GM19023 (cell line): ENCODE results near the gene NDUFAF2.
"Not testable (repeated sequence)": the region's sequence is repeated elsewhere in the genome, so short reads cannot be mapped to it uniquely, and the experiment has no call there.

ENCODE experiments used
- ATAC-seq: cut with Tn5 transposase; IDR thresholded peaks from one replicate; pipeline ENCODE4 v1.9.1; 2021; ENCODE audit warnings: mild to moderate bottlenecking, moderate library complexity; ENCODE audit not compliant: unreplicated experiment

The NDUFAF2 gene

GRCh38 chr5:60992871-60993270 is 47.9 kb downstream of the NDUFAF2 start:
- no peak for ATAC-seq

GRCh38 chr5:60993425-60993824 is 48.4 kb downstream of the NDUFAF2 start:
- ATAC-seq: no peak

- ATAC-seq: no peak
Observed at GRCh38 chr5:60993875-60994571, 49.0 kb downstream of the NDUFAF2 start.

DNA sequence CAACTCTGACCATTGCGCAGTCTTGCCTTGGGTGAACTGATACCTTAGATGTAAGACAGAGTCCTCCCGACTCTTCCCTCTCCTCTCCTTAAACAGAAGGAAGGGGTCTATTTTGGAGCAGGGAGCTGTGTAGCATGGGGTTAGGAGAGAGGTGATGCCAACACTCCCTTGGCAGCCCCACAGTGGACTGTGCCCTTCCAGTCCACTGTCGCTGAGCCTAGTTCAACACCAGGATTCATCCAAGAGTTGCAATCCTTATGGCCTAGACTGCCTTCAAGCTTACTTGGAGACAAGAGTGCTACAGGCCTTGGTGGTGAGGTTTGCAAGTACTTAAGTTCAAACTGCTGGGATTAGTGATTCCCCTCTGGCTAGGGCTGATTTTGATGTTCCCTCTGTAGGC is 51.4 kb downstream of the NDUFAF2 start:
- no peak for ATAC-seq

GRCh38 chr5:60997721-60998120 is 52.7 kb downstream of the NDUFAF2 start:
- no peak for ATAC-seq

DNA sequence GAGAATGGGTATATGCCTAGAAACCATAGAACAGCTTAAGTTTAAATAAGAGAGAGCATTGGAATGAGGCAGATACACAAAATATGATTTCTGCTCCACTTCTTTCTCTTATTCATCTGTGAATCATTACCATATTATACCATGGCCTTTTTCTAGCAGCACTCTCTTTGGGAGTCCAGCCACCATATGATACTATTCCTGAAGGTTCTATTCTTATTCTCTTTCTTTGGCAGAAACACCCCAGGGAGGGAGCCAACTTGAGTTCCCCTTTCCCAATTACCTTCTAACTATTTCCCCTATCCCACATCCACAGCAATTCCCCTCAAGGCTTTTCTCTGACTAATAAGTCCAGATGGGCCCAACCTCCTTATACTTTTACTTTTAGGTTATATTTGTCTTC is 55.9 kb downstream of the NDUFAF2 start:
- ATAC-seq: no peak

DNA sequence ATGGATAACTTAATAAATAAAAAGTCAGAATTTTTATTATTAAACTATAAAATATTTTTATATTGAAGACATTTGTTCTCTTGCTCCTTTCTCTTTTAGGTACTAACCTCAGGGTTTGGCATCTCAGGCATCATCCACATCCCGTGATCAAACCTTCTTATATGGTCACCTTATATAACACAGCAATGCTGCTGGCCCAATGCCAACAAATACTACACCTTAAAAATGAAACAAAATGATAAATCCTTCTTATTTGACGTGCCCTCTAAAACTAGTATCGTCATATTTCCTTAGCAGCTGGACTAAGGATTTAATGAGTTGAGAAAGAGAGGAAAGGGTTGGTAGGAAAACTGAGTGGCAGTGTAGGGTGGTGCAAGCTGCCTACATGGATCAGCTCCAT is 56.6 kb downstream of the NDUFAF2 start:
- no peak for ATAC-seq

DNA sequence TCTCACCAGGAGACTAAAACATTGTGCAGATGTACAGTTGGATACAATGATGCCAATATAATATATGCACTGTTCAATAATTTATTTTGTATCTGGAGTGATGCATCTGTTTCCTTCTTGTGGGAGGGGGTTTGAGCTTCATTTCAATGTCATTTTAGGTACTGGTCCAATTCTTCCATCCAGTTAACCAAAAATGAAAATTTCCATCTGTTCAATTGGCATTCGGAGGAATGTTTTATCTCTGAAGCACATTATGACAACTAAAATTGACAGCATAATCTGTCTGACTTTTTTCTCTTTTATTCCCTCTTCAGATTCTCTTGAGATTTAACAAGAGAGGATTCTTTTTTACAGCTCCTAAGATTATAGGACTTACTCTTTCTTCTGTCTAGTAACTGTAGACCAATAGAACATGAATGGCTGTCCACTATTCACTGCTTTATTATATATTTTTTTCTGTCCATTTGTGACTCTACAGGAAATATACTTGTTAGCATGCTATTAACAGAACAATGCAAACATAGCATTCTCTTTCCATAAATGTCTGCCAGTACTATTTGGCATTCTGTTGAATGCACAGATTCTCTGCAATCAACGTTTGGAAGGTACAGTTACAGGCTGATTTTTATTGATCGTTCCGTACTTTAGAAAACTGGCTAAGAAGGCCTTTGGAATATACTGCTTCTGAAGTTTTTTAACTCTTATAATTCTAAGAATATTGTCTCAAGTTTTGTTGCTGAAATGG is 57.8 kb downstream of the NDUFAF2 start:
- ATAC-seq: no peak

DNA sequence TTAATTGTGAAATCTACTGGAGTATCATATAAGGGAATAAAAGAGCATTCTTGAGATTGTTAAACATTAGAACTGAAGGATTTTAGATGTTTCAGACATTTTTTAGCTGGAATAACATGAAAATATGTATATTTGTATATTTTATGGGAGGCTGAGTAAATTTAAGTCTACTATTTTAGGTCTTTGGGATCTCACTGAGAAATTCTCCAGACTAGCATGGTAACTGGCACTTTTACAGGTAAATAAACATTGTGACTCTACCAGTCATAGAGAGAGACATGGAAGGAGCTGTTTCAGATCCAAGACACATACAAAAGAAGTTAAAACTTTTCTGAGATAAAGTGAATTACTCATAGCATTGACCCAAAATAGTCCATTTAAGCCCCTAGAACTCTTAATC is 59.4 kb downstream of the NDUFAF2 start:
- ATAC-seq: no peak

DNA sequence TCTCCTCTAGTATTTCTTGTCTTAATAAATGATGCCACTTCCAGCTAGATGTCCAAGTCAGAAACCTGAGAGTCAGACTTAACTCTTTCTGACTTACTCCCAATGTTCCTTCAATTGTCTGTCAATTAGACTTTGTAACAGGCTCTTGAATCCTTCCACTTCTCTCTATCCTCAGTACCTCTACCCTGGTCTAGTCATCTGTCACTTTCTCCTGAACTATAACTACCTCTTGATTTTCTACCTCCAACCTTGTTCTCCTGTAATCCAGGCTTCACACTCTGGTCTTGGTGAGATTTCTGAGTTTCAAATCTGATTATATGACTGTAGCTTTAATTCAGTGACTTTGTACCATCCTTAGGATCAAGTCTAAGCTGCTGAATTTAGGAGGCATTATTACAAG is 64.9 kb downstream of the NDUFAF2 start:
- no peak for ATAC-seq

DNA sequence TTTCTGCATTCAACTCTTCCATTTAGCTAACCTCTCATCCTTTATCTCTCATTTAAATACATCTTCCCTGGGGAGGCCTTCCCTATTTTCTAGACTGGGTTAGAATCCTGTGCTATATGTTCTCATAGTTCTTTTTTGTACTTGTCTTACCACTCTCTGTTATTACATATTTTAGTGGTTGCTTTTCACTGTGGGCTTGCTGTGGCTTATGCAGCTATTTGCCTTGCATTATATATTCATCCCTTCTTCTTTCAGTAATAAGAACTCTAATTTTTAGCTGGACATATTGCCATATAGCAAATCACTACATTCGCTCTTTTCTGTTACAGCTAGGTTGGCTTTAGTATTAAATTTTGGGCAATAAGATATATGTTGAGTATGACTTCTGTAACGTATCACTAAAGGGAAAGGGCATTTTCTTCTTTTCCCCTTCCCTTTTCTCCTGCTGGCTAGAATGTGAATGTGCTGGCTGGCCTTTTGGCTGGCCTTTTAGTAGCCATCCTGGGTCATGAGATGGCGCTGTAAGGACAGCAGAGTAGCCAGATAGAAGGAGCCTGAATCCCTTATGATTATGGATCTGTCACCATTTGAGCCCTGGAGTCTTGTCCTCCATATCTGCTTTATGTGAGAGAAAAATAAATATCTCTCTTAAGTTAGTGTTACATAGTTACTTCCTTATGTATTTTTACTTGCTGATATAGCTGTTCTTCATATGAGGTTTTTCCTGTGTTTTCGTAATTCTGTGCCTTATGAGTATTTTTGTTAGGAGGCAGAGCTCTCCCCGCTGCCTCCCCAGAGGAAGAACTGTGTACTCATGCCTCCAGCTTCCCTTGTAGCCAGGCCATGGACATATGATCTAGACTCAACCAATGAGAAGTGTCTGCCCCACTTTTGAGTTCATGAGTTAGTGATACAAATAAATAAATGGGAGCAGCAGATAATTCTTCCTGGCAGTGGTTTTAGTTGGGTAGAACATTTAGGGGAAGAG is 65.8 kb downstream of the NDUFAF2 start:
- ATAC-seq: no peak

DNA sequence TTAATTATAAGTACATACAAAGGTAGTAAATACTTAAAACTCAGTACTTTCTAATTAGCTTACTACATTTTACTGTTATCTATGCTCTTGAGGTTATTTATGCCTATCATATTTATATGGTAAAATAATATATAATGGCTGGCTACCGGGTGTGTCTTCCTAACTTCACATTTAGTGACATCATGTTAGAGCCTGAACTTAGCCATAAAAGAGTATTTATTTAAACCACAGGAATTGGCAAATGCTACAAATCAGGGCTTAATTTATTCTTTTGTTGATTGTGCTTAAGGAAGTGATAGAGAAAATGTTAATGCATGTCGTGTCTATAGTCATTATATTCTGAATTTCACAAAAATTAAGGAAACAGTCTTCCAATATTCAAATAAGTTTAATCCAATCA is 73.1 kb downstream of the NDUFAF2 start:
- no peak for ATAC-seq

DNA sequence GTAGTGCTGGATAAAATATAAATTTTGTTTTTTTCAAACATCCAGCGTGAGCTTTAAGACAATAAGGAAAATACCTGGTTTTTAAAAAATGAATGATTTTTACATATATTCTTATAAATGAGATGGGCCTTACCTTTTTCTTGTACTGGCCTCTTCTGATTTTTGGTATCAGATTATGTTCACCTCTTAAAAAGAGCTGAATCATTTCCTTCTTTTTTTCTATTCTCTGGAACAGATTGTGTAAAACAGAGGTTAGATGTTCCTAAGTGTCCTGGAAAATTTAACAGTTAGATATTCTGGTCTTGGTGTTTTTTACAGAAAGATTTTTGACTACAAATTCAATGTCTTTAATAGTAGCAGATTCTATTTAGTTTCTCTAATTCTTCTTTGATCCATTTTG is 74.6 kb downstream of the NDUFAF2 start:
- no peak for ATAC-seq

DNA sequence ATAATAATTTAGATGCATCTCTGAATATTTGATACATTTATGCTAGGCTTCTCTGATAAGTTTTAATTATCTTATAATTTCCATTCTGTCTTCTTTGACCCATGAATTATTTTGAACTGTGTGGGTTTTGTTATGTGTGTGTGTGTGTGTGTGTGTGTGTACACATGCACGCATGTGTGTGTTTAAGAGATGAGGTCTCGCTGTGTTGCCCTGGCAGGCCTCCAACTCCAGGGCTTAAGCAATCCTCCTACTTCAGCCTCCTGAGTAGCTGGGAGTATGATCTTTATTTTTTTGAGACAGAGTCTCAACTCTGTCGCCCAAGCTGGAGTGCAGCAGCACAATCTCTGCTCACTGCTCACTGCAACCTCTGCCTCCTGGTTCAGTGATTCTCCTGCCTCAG is 75.4 kb downstream of the NDUFAF2 start:
- ATAC-seq: no peak

DNA sequence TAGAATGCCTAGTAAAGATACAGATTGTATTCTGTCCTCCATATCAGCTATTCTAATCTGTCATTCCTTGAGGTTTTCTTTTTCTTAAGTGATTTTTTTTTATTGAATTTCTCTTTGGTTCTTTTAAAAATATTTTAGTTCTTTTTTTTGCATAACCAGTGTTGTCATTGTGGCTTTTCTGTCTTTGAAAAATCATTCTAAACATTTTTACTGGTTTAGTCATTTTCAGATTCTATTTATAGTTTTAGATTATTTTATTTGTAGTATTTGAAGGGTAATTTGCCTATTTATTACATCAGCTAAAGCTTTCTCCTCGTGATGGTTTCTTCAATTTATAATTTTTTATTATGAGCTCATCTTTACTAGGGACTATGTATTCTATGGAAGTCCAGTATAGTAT is 78.1 kb downstream of the NDUFAF2 start:
- ATAC-seq: no peak

GRCh38 chr5:61026004-61026403 is 81.0 kb downstream of the NDUFAF2 start:
- ATAC-seq: no peak

GRCh38 chr5:61028382-61028781 is 83.4 kb downstream of the NDUFAF2 start:
- ATAC-seq: no peak

DNA sequence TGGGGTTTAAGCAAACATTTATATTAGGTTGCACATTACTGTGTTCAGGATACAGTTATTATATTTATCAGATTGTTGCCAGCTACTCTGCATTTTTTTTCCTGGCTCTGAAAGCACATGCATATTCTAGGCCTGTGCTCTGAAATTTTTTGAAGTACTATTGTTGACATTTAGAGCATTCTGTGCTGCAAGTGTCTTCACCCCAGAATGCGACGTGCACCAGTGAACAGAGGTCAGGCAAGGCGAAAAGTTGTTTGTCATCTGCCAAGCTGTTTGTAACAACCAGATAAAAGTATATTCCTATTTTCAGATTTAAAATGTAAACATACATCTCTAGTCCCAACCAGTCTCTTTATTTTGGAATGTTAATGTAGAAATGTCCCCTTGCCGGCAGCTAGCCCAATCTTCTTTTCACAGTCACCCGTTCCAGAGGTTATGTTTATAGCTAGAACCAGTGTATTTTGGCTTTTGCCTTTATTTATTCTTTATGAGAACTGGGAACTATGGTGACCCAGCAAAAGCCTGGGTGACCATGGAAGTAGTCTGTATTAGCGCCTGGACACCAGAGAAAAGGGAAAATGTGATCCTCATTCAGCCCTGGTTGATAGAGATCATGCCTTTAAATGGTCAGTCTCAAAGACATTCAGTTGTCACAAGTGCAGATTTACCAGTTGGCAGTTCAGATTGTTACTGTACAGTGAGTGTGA is 84.6 kb downstream of the NDUFAF2 start:
- ATAC-seq: no peak

DNA sequence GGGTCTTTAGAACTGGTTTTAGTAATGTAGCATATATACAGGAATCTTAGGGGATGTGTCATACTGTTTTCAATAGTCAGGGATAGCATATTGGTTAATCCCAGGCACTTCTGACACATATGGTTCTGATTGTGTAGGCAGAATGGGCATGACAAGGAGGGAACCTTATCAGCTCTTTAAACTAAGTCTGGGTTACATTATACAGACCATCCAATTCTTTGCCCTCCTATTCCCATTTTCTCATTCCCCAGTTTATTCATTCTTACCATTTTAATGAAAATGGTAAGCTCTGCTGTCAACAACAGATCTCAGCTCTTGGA is 85.1 kb downstream of the NDUFAF2 start:
- ATAC-seq: no peak

DNA sequence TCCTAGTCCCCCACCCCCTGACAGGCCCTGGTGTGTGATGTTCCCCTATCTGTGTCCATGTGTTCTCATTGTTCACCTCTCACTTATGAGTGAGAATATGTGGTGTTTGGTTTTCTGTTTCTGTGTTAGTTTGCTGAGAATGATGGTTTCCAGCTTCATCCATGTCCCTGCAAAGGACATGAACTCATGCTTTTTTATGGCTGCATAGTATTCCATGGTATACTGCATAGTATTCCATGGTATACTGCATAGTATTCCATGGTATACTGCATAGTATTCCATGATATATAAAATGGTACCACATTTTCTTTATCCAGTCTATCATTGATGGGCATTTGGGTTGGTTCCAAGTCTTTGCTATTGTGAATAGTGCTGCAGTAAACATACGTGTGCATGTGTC is 86.3 kb downstream of the NDUFAF2 start:
- not testable (repeated sequence) for ATAC-seq

- no peak for ATAC-seq
Observed at GRCh38 chr5:61044545-61044944, 99.5 kb downstream of the NDUFAF2 start.
